ENCODE measurements around the gene MAPKAP1.

Gene MAPKAP1

GRCh38 chr9:125536167-125536772 lies 170.7 kb downstream of the MAPKAP1 start:
- DNase-seq (ENCODE audit: low spot score) = no peak

GRCh38 chr9:125534971-125535701 lies 171.9 kb downstream of the MAPKAP1 start:
- no peak for DNase-seq (ENCODE audit: low spot score)

- DNase-seq (ENCODE audit: low spot score) = no peak
These were observed 174.0 kb downstream of the MAPKAP1 start for GRCh38 chr9:125532812-125533594.

- DNase-seq (ENCODE audit: low spot score) = no peak
These were observed 174.6 kb downstream of the MAPKAP1 start for GRCh38 chr9:125532412-125532811.

GRCh38 chr9:125529589-125530515 lies 177.2 kb downstream of the MAPKAP1 start:
- no peak for DNase-seq (ENCODE audit: low spot score)

- no peak for DNase-seq (ENCODE audit: low spot score)
These were observed 177.9 kb downstream of the MAPKAP1 start for GRCh38 chr9:125529107-125529506.

- DNase-seq (ENCODE audit: low spot score) = no peak
These were observed 179.5 kb downstream of the MAPKAP1 start for GRCh38 chr9:125527471-125528002.

- no peak for DNase-seq (ENCODE audit: low spot score)
These were observed 180.9 kb downstream of the MAPKAP1 start for GRCh38 chr9:125525921-125526631.

- no peak for DNase-seq (ENCODE audit: low spot score)
These were observed 182.2 kb downstream of the MAPKAP1 start for GRCh38 chr9:125524583-125525355.

- DNase-seq (ENCODE audit: low spot score) = no peak
These were observed 183.3 kb downstream of the MAPKAP1 start for GRCh38 chr9:125523681-125524080.

- peak; percentile 62 for DNase-seq (ENCODE audit: low spot score)
These were observed 184.7 kb downstream of the MAPKAP1 start for GRCh38 chr9:125522328-125522725.

GRCh38 chr9:125521462-125522327 lies 185.3 kb downstream of the MAPKAP1 start:
- DNase-seq (ENCODE audit: low spot score) = peak; percentile 83

- no peak for DNase-seq (ENCODE audit: low spot score)
These were observed 187.3 kb downstream of the MAPKAP1 start for GRCh38 chr9:125519734-125520133.

- no peak for DNase-seq (ENCODE audit: low spot score)
These were observed 189.4 kb downstream of the MAPKAP1 start for GRCh38 chr9:125517577-125517976.

- no peak for DNase-seq (ENCODE audit: low spot score)
These were observed 190.7 kb downstream of the MAPKAP1 start for GRCh38 chr9:125515983-125516940.

GRCh38 chr9:125515281-125515680 lies 191.7 kb downstream of the MAPKAP1 start:
- DNase-seq (ENCODE audit: low spot score) = no peak

GRCh38 chr9:125514468-125514867 lies 192.5 kb downstream of the MAPKAP1 start:
- no peak for DNase-seq (ENCODE audit: low spot score)
